HepG2 (cell line): Measurements from ENCODE around the gene SMURF2. TPM values are rescaled to one million over a fixed set of nuclear protein-coding genes. Genes with fewer than 3 reads are reported as not detected.

ENCODE experiments used
- ADNP ChIP-seq: sonication (generic); formaldehyde crosslinking; IDR thresholded peaks from 2 replicates; pipeline ENCODE4 v1.4.0; 2020; ENCODE audit warnings: missing genetic modification reagents
- ATF1 ChIP-seq: IDR thresholded peaks from 2 replicates; pipeline ENCODE4 v1.6.1; 2016; ENCODE audit warnings: mild to moderate bottlenecking, control low read depth
- CHCHD3 ChIP-seq: sonication (generic); formaldehyde crosslinking; IDR thresholded peaks from 2 replicates; pipeline ENCODE4 v1.8.0; 2022; ENCODE audit warnings: mild to moderate bottlenecking, missing genetic modification reagents, moderate library complexity
- DNMT1 ChIP-seq: sonication (generic); formaldehyde crosslinking; IDR thresholded peaks from 2 replicates; pipeline ENCODE4 v1.5.1; 2020; ENCODE audit warnings: mild to moderate bottlenecking, missing genetic modification reagents
- FOXK2 ChIP-seq: fragments of 450-650 bp; IDR thresholded peaks from 2 replicates; pipeline ENCODE4 v1.6.1; 2016
- HDAC1 ChIP-seq: sonication (generic); formaldehyde crosslinking; IDR thresholded peaks from 2 replicates; pipeline ENCODE4 v1.5.1; 2020; ENCODE audit warnings: mild to moderate bottlenecking, missing genetic modification reagents
- HOXA7 ChIP-seq: sonication (generic); formaldehyde crosslinking; IDR thresholded peaks from 2 replicates; pipeline ENCODE4 v1.8.1; 2022; ENCODE audit warnings: mild to moderate bottlenecking, missing genetic modification reagents, moderate library complexity
- KMT2A ChIP-seq: sonication (generic); formaldehyde crosslinking; IDR thresholded peaks from 2 replicates; pipeline ENCODE4 v1.4.0; 2020; ENCODE audit warnings: missing genetic modification reagents
- MAFK ChIP-seq, 2 experiments: IDR thresholded peaks in 1 of 2; conservative IDR thresholded peaks in 1 of 2; 2 replicates each; pipeline ENCODE4 v1.6.1; 2011; ENCODE audit warnings: improper control_type of control experiment in 2 of 2, low read length in 2 of 2
- MYC ChIP-seq: sonication (generic); formaldehyde crosslinking; IDR thresholded peaks from 2 replicates; pipeline ENCODE4 v1.9.0; 2021; ENCODE audit warnings: missing genetic modification reagents, borderline replicate concordance
- PHF21A ChIP-seq: sonication (generic); formaldehyde crosslinking; IDR thresholded peaks from 2 replicates; pipeline ENCODE4 v1.5.0; 2020; ENCODE audit warnings: mild to moderate bottlenecking, missing genetic modification reagents
- POGZ ChIP-seq: sonication (generic); formaldehyde crosslinking; IDR thresholded peaks from 2 replicates; pipeline ENCODE4 v1.4.0; 2020; ENCODE audit warnings: mild to moderate bottlenecking, missing genetic modification reagents
- SIX1 ChIP-seq: sonication (generic); formaldehyde crosslinking; IDR thresholded peaks from 2 replicates; pipeline ENCODE4 v1.4.0; 2020; ENCODE audit warnings: missing genetic modification reagents, borderline replicate concordance
- SNRNP70 ChIP-seq: fragments of 200-400 bp; formaldehyde crosslinking; IDR thresholded peaks from 2 replicates; pipeline ENCODE4 v1.6.1; 2017; ENCODE audit warnings: mild to moderate bottlenecking, low read depth, low read length, moderate library complexity
- YY1 ChIP-seq: IDR thresholded peaks from 2 replicates; pipeline ENCODE4 v1.6.1; 2011; ENCODE audit warnings: low read length, low read depth, moderate library complexity, mild to moderate bottlenecking; ENCODE audit not compliant: insufficient read depth, insufficient replicate concordance
- ZC3H4 ChIP-seq: sonication (generic); formaldehyde crosslinking; IDR thresholded peaks from 2 replicates; pipeline ENCODE4 v1.4.0; 2020; ENCODE audit warnings: missing genetic modification reagents, borderline replicate concordance
- ZNF34 ChIP-seq: sonication (generic); formaldehyde crosslinking; IDR thresholded peaks from 2 replicates; pipeline ENCODE4 v1.4.0; 2020; ENCODE audit warnings: mild to moderate bottlenecking, missing genetic modification reagents, borderline replicate concordance
- ZNF652 ChIP-seq: IDR thresholded peaks from 2 replicates; pipeline ENCODE4 v1.6.1; 2016; ENCODE audit warnings: low read depth, borderline replicate concordance
- ZNF672 ChIP-seq: sonication (generic); formaldehyde crosslinking; IDR thresholded peaks from 2 replicates; pipeline ENCODE4 v1.8.1; 2022; ENCODE audit warnings: missing genetic modification reagents
- ZNF772 ChIP-seq: sonication (generic); formaldehyde crosslinking; IDR thresholded peaks from 2 replicates; pipeline ENCODE4 v1.5.0; 2020; ENCODE audit warnings: mild to moderate bottlenecking, missing genetic modification reagents
- ZSCAN29 ChIP-seq: sonication (generic); formaldehyde crosslinking; conservative IDR thresholded peaks from 2 replicates; pipeline ENCODE4 v1.4.0; 2020; ENCODE audit warnings: mild to moderate bottlenecking, missing genetic modification reagents
- polyA plus RNA-seq, 8 experiments: library from polyadenylated mRNA; depleted of rRNA in 3 of 8; stranded (reverse) in 7 of 8; unstranded in 1 of 8; fragments of >200 nt; fragmentation: Illumina TruSeq in 4 of 8; extraction: Trizol in 4 of 8; gene quantifications; 2 replicates each; pipeline versions ENCODE4 v1.2.1 to v1.2.3, GENCODE V29; 2011 to 2016; ENCODE audit warnings: low read depth in 4 of 8, missing spikeins in 1 of 8, mixed read lengths in 1 of 8; ENCODE audit not compliant: insufficient read depth in 1 of 8
- total RNA-seq, 5 experiments: library from RNA; depleted of rRNA; stranded (reverse); fragments of >200 nt; fragmentation: Illumina TruSeq; extraction: Trizol; gene quantifications; 2 replicates each; pipeline ENCODE4 v1.2.3, GENCODE V29; 2016; ENCODE audit warnings: low read depth in 1 of 5
- TF ChIP-seq, protein P1 (sequence below): conservative IDR thresholded peaks from 2 replicates; pipeline ENCODE4 v1.6.1; 2018; ENCODE audit warnings: missing genetic modification reagents
- TF ChIP-seq, protein P2 (sequence below): sonication (generic); formaldehyde crosslinking; IDR thresholded peaks from 2 replicates; pipeline ENCODE4 v1.4.0; 2020; ENCODE audit warnings: missing genetic modification reagents; ENCODE audit errors: not compliant biosample characterization
- TF ChIP-seq, protein P3 (sequence below): sonication (generic); formaldehyde crosslinking; IDR thresholded peaks from 2 replicates; pipeline ENCODE4 v1.4.0; 2020; ENCODE audit warnings: missing genetic modification reagents
- TF ChIP-seq, protein P4 (sequence below): IDR thresholded peaks from 2 replicates; pipeline ENCODE4 v1.6.1; 2016

The SMURF2 gene
- total and polyA plus RNA-seq, 2 of the 13 experiments (the other 11 are each of a cell fraction or from before 2014, with no cell fraction given) = 14.9 to 24.3 TPM

DNA sequence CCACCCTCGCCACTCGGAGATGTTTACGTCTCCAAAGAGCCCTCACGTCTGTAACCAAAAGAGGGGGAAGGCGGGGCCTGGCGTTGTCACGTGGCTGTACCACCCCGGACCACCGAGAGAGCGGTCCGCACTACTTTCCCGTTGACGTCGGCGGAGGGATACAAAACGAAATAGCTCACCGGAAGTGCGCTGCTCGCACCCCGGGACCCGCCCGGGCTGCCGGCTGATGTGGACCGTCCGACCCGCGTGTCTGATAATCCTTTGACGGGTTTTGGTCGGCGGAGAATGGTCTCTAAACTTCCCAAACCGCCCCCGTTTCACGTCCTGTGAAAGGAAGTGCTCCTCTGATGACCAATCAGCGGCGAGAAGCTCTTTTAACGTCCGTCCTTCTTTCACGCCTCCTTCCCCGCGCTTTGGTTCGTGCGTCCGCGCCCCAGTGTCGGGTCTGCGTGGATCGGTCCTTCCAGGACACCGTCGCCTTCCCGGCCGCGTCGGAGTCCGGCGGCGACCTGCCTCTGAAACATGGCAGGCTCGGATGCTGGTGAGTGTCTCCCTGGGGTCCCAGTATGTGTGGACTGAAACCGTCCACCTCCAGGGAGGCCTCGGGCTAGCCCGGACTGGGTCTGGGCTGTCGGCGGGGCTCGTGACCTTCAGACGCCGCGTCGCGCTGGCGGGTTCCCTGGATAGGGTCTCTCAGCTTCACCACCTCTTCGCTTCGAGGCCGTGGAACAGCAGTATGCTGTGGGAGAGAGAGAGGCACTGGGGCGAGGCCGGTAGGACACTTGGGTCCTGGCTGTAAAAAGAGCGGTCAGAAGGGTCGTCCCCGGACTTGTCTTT lies 155.3 kb downstream of the SMURF2 start, which contains the start of gene CEP95 (continued):
- peak; percentile 92 for TF ChIP-seq ZSCAN29 (CRISPR knock-in tag)
- TF ChIP-seq CHCHD3 (CRISPR knock-in tag) = no peak; the same call in 1 of the 2 replicates
- peak; percentile 87 for TF ChIP-seq PHF21A (CRISPR knock-in tag)
- TF ChIP-seq, protein P1, sequence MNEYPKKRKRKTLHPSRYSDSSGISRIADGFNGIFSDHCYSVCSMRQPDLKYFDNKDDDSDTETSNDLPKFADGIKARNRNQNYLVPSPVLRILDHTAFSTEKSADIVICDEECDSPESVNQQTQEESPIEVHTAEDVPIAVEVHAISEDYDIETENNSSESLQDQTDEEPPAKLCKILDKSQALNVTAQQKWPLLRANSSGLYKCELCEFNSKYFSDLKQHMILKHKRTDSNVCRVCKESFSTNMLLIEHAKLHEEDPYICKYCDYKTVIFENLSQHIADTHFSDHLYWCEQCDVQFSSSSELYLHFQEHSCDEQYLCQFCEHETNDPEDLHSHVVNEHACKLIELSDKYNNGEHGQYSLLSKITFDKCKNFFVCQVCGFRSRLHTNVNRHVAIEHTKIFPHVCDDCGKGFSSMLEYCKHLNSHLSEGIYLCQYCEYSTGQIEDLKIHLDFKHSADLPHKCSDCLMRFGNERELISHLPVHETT = peak; percentile 91
- TF ChIP-seq MAFK (conservative IDR thresholded peaks at IDR 0.05 in 1 of 2, IDR thresholded peaks at IDR 0.05 in 1 of 2; ENCODE audit: low read length in 2 of 2) = no peak
- TF ChIP-seq ZNF772 = peak; percentile 48; the same call in 1 of the 2 replicates
- TF ChIP-seq ZNF34 (CRISPR knock-in tag) = peak; percentile 93; the same call in 1 of the 2 replicates
- no peak; the same call in 1 of the 2 replicates for TF ChIP-seq HOXA7 (CRISPR knock-in tag)
- TF ChIP-seq, protein P2, sequence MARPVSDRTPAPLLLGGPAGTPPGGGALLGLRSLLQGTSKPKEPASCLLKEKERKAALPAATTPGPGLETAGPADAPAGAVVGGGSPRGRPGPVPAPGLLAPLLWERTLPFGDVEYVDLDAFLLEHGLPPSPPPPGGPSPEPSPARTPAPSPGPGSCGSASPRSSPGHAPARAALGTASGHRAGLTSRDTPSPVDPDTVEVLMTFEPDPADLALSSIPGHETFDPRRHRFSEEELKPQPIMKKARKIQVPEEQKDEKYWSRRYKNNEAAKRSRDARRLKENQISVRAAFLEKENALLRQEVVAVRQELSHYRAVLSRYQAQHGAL (CRISPR knock-in tag) = peak; percentile 67
- peak; percentile 96 for TF ChIP-seq POGZ (CRISPR knock-in tag)
- 0 out of 2 replicates have a peak, but pooled peaks have one; percentile 14 for TF ChIP-seq DNMT1 (CRISPR knock-in tag)
- TF ChIP-seq ZNF672 (CRISPR knock-in tag) = 0 out of 2 replicates have a peak, but pooled peaks have one; percentile 71
- no peak; the same call in 1 of the 2 replicates for TF ChIP-seq ZC3H4 (CRISPR knock-in tag)
- no peak for TF ChIP-seq SIX1 (CRISPR knock-in tag)
- 0 out of 2 replicates have a peak, but pooled peaks have one; percentile 70 for TF ChIP-seq FOXK2
- peak; percentile 90 for TF ChIP-seq KMT2A
- TF ChIP-seq MYC (CRISPR knock-in tag) = peak; percentile 96
- TF ChIP-seq, protein P3, sequence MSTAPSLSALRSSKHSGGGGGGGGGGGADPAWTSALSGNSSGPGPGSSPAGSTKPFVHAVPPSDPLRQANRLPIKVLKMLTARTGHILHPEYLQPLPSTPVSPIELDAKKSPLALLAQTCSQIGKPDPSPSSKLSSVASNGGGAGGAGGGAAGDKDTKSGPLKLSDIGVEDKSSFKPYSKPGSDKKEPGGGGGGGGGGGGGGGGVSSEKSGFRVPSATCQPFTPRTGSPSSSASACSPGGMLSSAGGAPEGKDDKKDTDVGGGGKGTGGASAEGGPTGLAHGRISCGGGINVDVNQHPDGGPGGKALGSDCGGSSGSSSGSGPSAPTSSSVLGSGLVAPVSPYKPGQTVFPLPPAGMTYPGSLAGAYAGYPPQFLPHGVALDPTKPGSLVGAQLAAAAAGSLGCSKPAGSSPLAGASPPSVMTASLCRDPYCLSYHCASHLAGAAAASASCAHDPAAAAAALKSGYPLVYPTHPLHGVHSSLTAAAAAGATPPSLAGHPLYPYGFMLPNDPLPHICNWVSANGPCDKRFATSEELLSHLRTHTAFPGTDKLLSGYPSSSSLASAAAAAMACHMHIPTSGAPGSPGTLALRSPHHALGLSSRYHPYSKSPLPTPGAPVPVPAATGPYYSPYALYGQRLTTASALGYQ (CRISPR knock-in tag) = peak; percentile 71
- TF ChIP-seq, protein P4, sequence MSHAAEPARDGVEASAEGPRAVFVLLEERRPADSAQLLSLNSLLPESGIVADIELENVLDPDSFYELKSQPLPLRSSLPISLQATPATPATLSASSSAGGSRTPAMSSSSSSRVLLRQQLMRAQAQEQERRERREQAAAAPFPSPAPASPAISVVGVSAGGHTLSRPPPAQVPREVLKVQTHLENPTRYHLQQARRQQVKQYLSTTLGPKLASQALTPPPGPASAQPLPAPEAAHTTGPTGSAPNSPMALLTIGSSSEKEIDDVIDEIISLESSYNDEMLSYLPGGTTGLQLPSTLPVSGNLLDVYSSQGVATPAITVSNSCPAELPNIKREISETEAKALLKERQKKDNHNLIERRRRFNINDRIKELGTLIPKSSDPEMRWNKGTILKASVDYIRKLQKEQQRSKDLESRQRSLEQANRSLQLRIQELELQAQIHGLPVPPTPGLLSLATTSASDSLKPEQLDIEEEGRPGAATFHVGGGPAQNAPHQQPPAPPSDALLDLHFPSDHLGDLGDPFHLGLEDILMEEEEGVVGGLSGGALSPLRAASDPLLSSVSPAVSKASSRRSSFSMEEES (CRISPR knock-in tag) = peak; percentile 72
- TF ChIP-seq YY1 = peak; percentile 71
- no peak; the same call in 1 of the 2 replicates for TF ChIP-seq ZNF652 (CRISPR knock-in tag)
- peak; percentile 92 for TF ChIP-seq ATF1
- TF ChIP-seq SNRNP70 = no peak
- no peak for TF ChIP-seq ADNP (CRISPR knock-in tag)
- peak; percentile 89 for TF ChIP-seq HDAC1 (CRISPR knock-in tag)
